ENCODE measurements around the gene COL15A1. TPM values are rescaled to one million over a fixed set of nuclear protein-coding genes. Genes with fewer than 3 reads are reported as not detected.

The COL15A1 gene
- total RNA-seq, 2 experiments from 2014 or later = 0.06 TPM; not detected in 1

- H3K4me1 Mint-ChIP-seq = no peaks in the 10 kb centered on the region
- no peak overlapping the region for H3K27ac Mint-ChIP-seq
- H3K36me3 Mint-ChIP-seq = no peaks in the 10 kb centered on the region
- H3K4me3 Mint-ChIP-seq = no peak overlapping the region
- peaks cover 8% of the 10 kb centered on the region for H3K27me3 Mint-ChIP-seq
- no peak for DNase-seq
- no peaks in the 10 kb centered on the region for H3K9me3 Mint-ChIP-seq
Measured at GRCh38 chr9:98925956-98926355, 17.8 kb upstream of the COL15A1 start.

- no peak overlapping the region for H3K4me3 Mint-ChIP-seq
- peaks cover 8% of the 10 kb centered on the region for H3K27me3 Mint-ChIP-seq
- no peaks in the 10 kb centered on the region for H3K9me3 Mint-ChIP-seq
- H3K27ac Mint-ChIP-seq = no peak overlapping the region
- no peak for DNase-seq
- H3K36me3 Mint-ChIP-seq = no peaks in the 10 kb centered on the region
- H3K4me1 Mint-ChIP-seq = no peaks in the 10 kb centered on the region
Measured at GRCh38 chr9:98927724-98928123, 16.0 kb upstream of the COL15A1 start.

- H3K36me3 Mint-ChIP-seq = no peaks in the 10 kb centered on the region
- no peaks in the 10 kb centered on the region for H3K9me3 Mint-ChIP-seq
- no peak for DNase-seq
- no peak overlapping the region for H3K4me3 Mint-ChIP-seq
- H3K4me1 Mint-ChIP-seq = no peaks in the 10 kb centered on the region
- H3K27ac Mint-ChIP-seq = no peak overlapping the region
- peaks cover 8% of the 10 kb centered on the region for H3K27me3 Mint-ChIP-seq
Measured at GRCh38 chr9:98929071-98929470, 14.6 kb upstream of the COL15A1 start.

GRCh38 chr9:98929895-98930341, 13.8 kb upstream of the COL15A1 start:
- no peaks in the 10 kb centered on the region for H3K9me3 Mint-ChIP-seq
- peaks cover 11% of the 10 kb centered on the region for H3K27me3 Mint-ChIP-seq
- H3K4me1 Mint-ChIP-seq = no peaks in the 10 kb centered on the region
- no peak overlapping the region for H3K27ac Mint-ChIP-seq
- no peak for DNase-seq
- no peak overlapping the region for H3K4me3 Mint-ChIP-seq
- H3K36me3 Mint-ChIP-seq = no peaks in the 10 kb centered on the region

- Mint-ChIP-seq H3K4me3 (no peak overlapping the region), H3K27me3 (peaks cover 11% of the 10 kb centered on the region), H3K27ac (no peak overlapping the region), H3K9me3 (no peaks in the 10 kb centered on the region), H3K4me1 (no peaks in the 10 kb centered on the region), H3K36me3 (no peaks in the 10 kb centered on the region)
- DNase-seq = no peak
Measured at GRCh38 chr9:98930792-98931191, 12.9 kb upstream of the COL15A1 start.

- DNase-seq = no peak
- Mint-ChIP-seq H3K9me3 (no peaks in the 10 kb centered on the region), H3K27me3 (peaks cover 11% of the 10 kb centered on the region), H3K36me3 (no peaks in the 10 kb centered on the region), H3K27ac (no peak overlapping the region), H3K4me3 (no peak overlapping the region), H3K4me1 (no peaks in the 10 kb centered on the region)
Measured at GRCh38 chr9:98931600-98932389, 11.9 kb upstream of the COL15A1 start.

GRCh38 chr9:98933185-98933584, 10.5 kb upstream of the COL15A1 start:
- Mint-ChIP-seq H3K27ac (no peak overlapping the region), H3K27me3 (peaks cover 11% of the 10 kb centered on the region), H3K9me3 (no peaks in the 10 kb centered on the region), H3K4me3 (no peak overlapping the region), H3K36me3 (no peaks in the 10 kb centered on the region), H3K4me1 (no peaks in the 10 kb centered on the region)
- DNase-seq = no peak

GRCh38 chr9:98933890-98934289, 9.8 kb upstream of the COL15A1 start:
- no peak overlapping the region for H3K4me3 Mint-ChIP-seq
- no peak for DNase-seq
- no peaks in the 10 kb centered on the region for H3K4me1 Mint-ChIP-seq
- peaks cover 16% of the 10 kb centered on the region for H3K27me3 Mint-ChIP-seq
- H3K27ac Mint-ChIP-seq = no peak overlapping the region
- no peaks in the 10 kb centered on the region for H3K36me3 Mint-ChIP-seq
- H3K9me3 Mint-ChIP-seq = no peaks in the 10 kb centered on the region

GRCh38 chr9:98935071-98935505, 8.6 kb upstream of the COL15A1 start:
- H3K27me3 Mint-ChIP-seq = peaks cover 16% of the 10 kb centered on the region

GRCh38 chr9:98940276-98940675, 3.4 kb upstream of the COL15A1 start:
- peaks cover 55% of the 10 kb centered on the region for H3K27me3 Mint-ChIP-seq
- H3K4me3 Mint-ChIP-seq = no peak overlapping the region
- no peaks in the 10 kb centered on the region for H3K9me3 Mint-ChIP-seq
- peaks cover 9% of the 10 kb centered on the region for H3K4me1 Mint-ChIP-seq
- no peak overlapping the region for H3K27ac Mint-ChIP-seq
- DNase-seq = no peak
- H3K36me3 Mint-ChIP-seq = no peaks in the 10 kb centered on the region

More at GRCh38 chr9:98935071-98935505, 8.6 kb upstream of the COL15A1 start:
- Mint-ChIP-seq H3K9me3 (no peaks in the 10 kb centered on the region), H3K27ac (no peak overlapping the region), H3K4me1 (no peaks in the 10 kb centered on the region), H3K4me3 (no peak overlapping the region), H3K36me3 (no peaks in the 10 kb centered on the region)
- no peak for DNase-seq

- no peak for DNase-seq
- Mint-ChIP-seq H3K4me3 (no peak overlapping the region), H3K27ac (no peak overlapping the region)
Measured at GRCh38 chr9:98941946-98942523, 1.7 kb upstream of the COL15A1 start.

GRCh38 chr9:98942906-98943681, 613 bp upstream of the COL15A1 start:
- Mint-ChIP-seq H3K27ac (no peak overlapping the region), H3K27me3 (peaks cover 71% of the 10 kb centered on the region), H3K4me1 (peaks cover 9% of the 10 kb centered on the region), H3K9me3 (no peaks in the 10 kb centered on the region), H3K4me3 (no peak overlapping the region), H3K36me3 (no peaks in the 10 kb centered on the region)
- DNase-seq = no peak

More at GRCh38 chr9:98941946-98942523, 1.7 kb upstream of the COL15A1 start:
- Mint-ChIP-seq H3K4me1 (peaks cover 9% of the 10 kb centered on the region), H3K27me3 (peaks cover 71% of the 10 kb centered on the region), H3K36me3 (no peaks in the 10 kb centered on the region), H3K9me3 (no peaks in the 10 kb centered on the region)

GRCh38 chr9:98944057-98944733, 488 bp downstream of the COL15A1 start:
- Mint-ChIP-seq H3K36me3 (no peaks in the 10 kb centered on the region), H3K4me3 (peak overlapping the region; percentile 48), H3K27ac (no peak overlapping the region), H3K27me3 (peaks cover 64% of the 10 kb centered on the region), H3K9me3 (no peaks in the 10 kb centered on the region), H3K4me1 (peaks cover 9% of the 10 kb centered on the region)
- peak; percentile 5 for DNase-seq

- no peak for DNase-seq
- H3K9me3 Mint-ChIP-seq = no peaks in the 10 kb centered on the region
- H3K36me3 Mint-ChIP-seq = no peaks in the 10 kb centered on the region
- H3K27me3 Mint-ChIP-seq = peaks cover 62% of the 10 kb centered on the region
- H3K4me3 Mint-ChIP-seq = no peak overlapping the region
- peaks cover 9% of the 10 kb centered on the region for H3K4me1 Mint-ChIP-seq
- no peak overlapping the region for H3K27ac Mint-ChIP-seq
Measured at GRCh38 chr9:98944734-98945074, 997 bp downstream of the COL15A1 start.

- Mint-ChIP-seq H3K36me3 (no peaks in the 10 kb centered on the region), H3K27ac (no peak overlapping the region), H3K4me3 (no peak overlapping the region), H3K4me1 (peaks cover 1% of the 10 kb centered on the region), H3K9me3 (no peaks in the 10 kb centered on the region), H3K27me3 (peaks cover 23% of the 10 kb centered on the region)
- DNase-seq = no peak
Measured at GRCh38 chr9:98949565-98949964, 5.9 kb downstream of the COL15A1 start.
